Measurements from ENCODE around the gene CPNE9.

CPNE9 gene

GRCh38 chr3:9779075-9779593 lies 75.5 kb downstream of the CPNE9 start:
- Histone ChIP-seq H3K36me3 (ENCODE audit: insufficient read depth, low read length) (no peaks in the 10 kb centered on the region; the same call in 1 of the 2 replicates), H3K4me1 (ENCODE audit: insufficient read depth, low read length) (no peaks in the 10 kb centered on the region), H3K9ac (ENCODE audit: low read depth, low read length) (no peak overlapping the region), H3K9me3 (ENCODE audit: control insufficient read depth, insufficient read depth, low read length) (no peaks in the 10 kb centered on the region)

All from ES-I3 (cell line).